ENCODE results near the gene SLC27A3. TPM values are rescaled to one million over a fixed set of nuclear protein-coding genes. Genes with fewer than 3 reads are reported as not detected.

Gene SLC27A3
- total RNA-seq, 3 donors from 2014 or later = 23.0 to 36.2 (median 31.5) TPM

- Histone ChIP-seq H3K4me1 (no peaks in the 10 kb centered on the region), H3K27me3 (no peaks in the 10 kb centered on the region), H3K9me3 (no peaks in the 10 kb centered on the region), H3K36me3 (no peaks in the 10 kb centered on the region), H3K27ac (peak overlapping the region; percentile 69 to 82), H3K4me3 (no peak overlapping the region)
- intact Hi-C loops (cut with DNase I; ENCODE audit: low total_unique reads) = no loop called here
- TF ChIP-seq POLR2AphosphoS5 (IDR thresholded peaks at IDR 0.05) (peak in 1 of 3 donors; percentile 73), POLR2A (IDR thresholded peaks at IDR 0.05) (no peak), CTCF (IDR thresholded peaks at IDR 0.05) (peak in 1 of 3 donors; percentile 13)
- no peak for DNase-seq (ENCODE audit: low spot score in 2 of 2)
These were observed 24.9 kb upstream of the SLC27A3 start for GRCh38 chr1:153750026-153750995.

GRCh38 chr1:153752072-153752471 is 23.1 kb upstream of the SLC27A3 start:
- Histone ChIP-seq H3K4me3 (no peak overlapping the region), H3K27ac (peak overlapping the region; percentile 69 to 82), H3K9me3 (no peaks in the 10 kb centered on the region), H3K36me3 (no peaks in the 10 kb centered on the region), H3K4me1 (no peaks in the 10 kb centered on the region), H3K27me3 (no peaks in the 10 kb centered on the region)
- TF ChIP-seq POLR2AphosphoS5 (IDR thresholded peaks at IDR 0.05) (no peak), POLR2A (IDR thresholded peaks at IDR 0.05) (no peak), CTCF (IDR thresholded peaks at IDR 0.05) (no peak)
- no peak for DNase-seq (ENCODE audit: low spot score in 2 of 2)
- intact Hi-C loops (cut with DNase I; ENCODE audit: low total_unique reads) = no loop called here

GRCh38 chr1:153752571-153753195 is 22.5 kb upstream of the SLC27A3 start:
- peak; percentile 18 to 82 (median 47) for TF ChIP-seq POLR2AphosphoS5 (IDR thresholded peaks at IDR 0.05)
- no peak for TF ChIP-seq POLR2A (IDR thresholded peaks at IDR 0.05)
- TF ChIP-seq CTCF (IDR thresholded peaks at IDR 0.05) = no peak
- intact Hi-C loops (cut with DNase I; ENCODE audit: low total_unique reads) = loop anchor here (1.0 kb wide), 1 partner anchor 23 kb away; the partner anchor contains the start of gene SLC27A3
- H3K4me3 ChIP-seq = no peak overlapping the region
- peak in 1 of 2 donors; percentile 39 for DNase-seq (ENCODE audit: low spot score in 2 of 2)
- H3K36me3 ChIP-seq = no peaks in the 10 kb centered on the region
- no peaks in the 10 kb centered on the region for H3K27me3 ChIP-seq
- H3K27ac ChIP-seq = peak overlapping the region; percentile 69 to 82
- H3K9me3 ChIP-seq = no peaks in the 10 kb centered on the region
- H3K4me1 ChIP-seq = no peaks in the 10 kb centered on the region

GRCh38 chr1:153754266-153754665 is 20.9 kb upstream of the SLC27A3 start:
- intact Hi-C loops (cut with DNase I; ENCODE audit: low total_unique reads) = no loop called here
- no peak for DNase-seq (ENCODE audit: low spot score in 2 of 2)

More at GRCh38 chr1:153754266-153754665, 20.9 kb upstream of the SLC27A3 start:
- TF ChIP-seq POLR2A (IDR thresholded peaks at IDR 0.05) (no peak), POLR2AphosphoS5 (IDR thresholded peaks at IDR 0.05) (no peak), CTCF (IDR thresholded peaks at IDR 0.05) (no peak)
- Histone ChIP-seq H3K4me3 (no peak overlapping the region), H3K27ac (no peak overlapping the region), H3K36me3 (no peaks in the 10 kb centered on the region), H3K9me3 (no peaks in the 10 kb centered on the region), H3K4me1 (no peaks in the 10 kb centered on the region), H3K27me3 (no peaks in the 10 kb centered on the region)
